HG02885 (cell line): ENCODE results near the gene VSX2.

Source experiments
- ATAC-seq: cut with Tn5 transposase; IDR thresholded peaks from one replicate; pipeline ENCODE4 v1.9.1; 2021; ENCODE audit warnings: mild to moderate bottlenecking; ENCODE audit not compliant: unreplicated experiment, poor library complexity

Gene VSX2

GRCh38 chr14:74296037-74296467 is 56.8 kb downstream of the VSX2 start:
- ATAC-seq: no peak

- no peak for ATAC-seq
Measured at GRCh38 chr14:74297986-74298385, 58.7 kb downstream of the VSX2 start.

GRCh38 chr14:74299061-74299545 is 59.9 kb downstream of the VSX2 start:
- ATAC-seq: no peak

GRCh38 chr14:74301594-74302151 is 62.4 kb downstream of the VSX2 start:
- no peak for ATAC-seq

GRCh38 chr14:74302152-74302628 is 62.9 kb downstream of the VSX2 start:
- peak; percentile 45 for ATAC-seq

GRCh38 chr14:74302634-74303569 is 63.7 kb downstream of the VSX2 start, which contains the start of gene ABCD4:
Gene ABCD4 (minus strand): TSS chr14:74302934. CDS start chr14:74302912, 22 bp downstream.
- ATAC-seq: peak; percentile 99

GRCh38 chr14:74308695-74309094 is 69.4 kb downstream of the VSX2 start:
- ATAC-seq: no peak

- no peak for ATAC-seq
Measured at GRCh38 chr14:74309125-74310022, 70.1 kb downstream of the VSX2 start.

- ATAC-seq: no peak
Measured at GRCh38 chr14:74312161-74312560, 72.9 kb downstream of the VSX2 start.
